Left lung (tissue), 10 donors: ENCODE data around the gene DLX3. TPM values are rescaled to one million over a fixed set of nuclear protein-coding genes. Genes with fewer than 3 reads are reported as not detected.

Experiments
- ATAC-seq: fragments of 200-7000 bp; cut with Tn5 transposase; one replicate; pipeline ENCODE4 v1.9.1; 2020; ENCODE audit warnings: moderate library complexity
- DNase-seq, 4 donors: peaks; one replicate each; pipeline ENCODE4 v3.0.0-alpha.2; 2013 to 2020
- H3K27ac ChIP-seq, 2 donors: fragments of 200-600 bp; sonication (generic) in 1 of 2; one replicate each; pipeline versions ENCODE4 v1.5.0 to v1.8.0; 2020 to 2021
- H3K27me3 ChIP-seq, 2 donors: fragments of 200-600 bp; sonication (generic) in 1 of 2; one replicate each; pipeline versions ENCODE4 v1.5.0 to v1.8.0; 2020 to 2021
- H3K36me3 ChIP-seq, 2 donors: fragments of 200-600 bp; sonication (generic) in 1 of 2; one replicate each; pipeline versions ENCODE4 v1.5.0 to v1.8.0; 2020 to 2021
- H3K4me1 ChIP-seq, 2 donors: fragments of 200-600 bp; one replicate each; pipeline ENCODE4 v1.8.0; 2021
- H3K4me3 ChIP-seq, 2 donors: fragments of 200-600 bp; sonication (generic) in 1 of 2; one replicate each; pipeline versions ENCODE4 v1.5.0 to v1.8.0; 2020 to 2021; ENCODE audit warnings: mild to moderate bottlenecking in 1 of 2
- H3K9me3 ChIP-seq, 2 donors: fragments of 200-600 bp; sonication (generic) in 1 of 2; one replicate each; pipeline versions ENCODE4 v1.5.0 to v1.8.0; 2020 to 2021
- intact Hi-C, 2 donors: fragments of 100-400 bp; cut with DNase I; formaldehyde crosslinking; loops; one replicate each; pipeline versions ENCODE4 v1.11.2 to v1.14.2; 2022
- polyA plus RNA-seq, 6 donors: library from polyadenylated mRNA; unstranded; fragments of 120-200 nt; gene quantifications; one replicate each; pipeline ENCODE4 v1.2.1, GENCODE V29; 2013; ENCODE audit not compliant: insufficient read length in 6 of 6
- total RNA-seq, 2 donors: library from RNA; stranded (reverse); fragmentation: NEBNext Ultra II Directional; extraction: Animal tissue kit (Norgen Biotek cat#: 25700); gene quantifications; one replicate each; pipeline ENCODE4 v1.2.1, GENCODE V29; 2021
- TF ChIP-seq, protein P1 (sequence below), 2 donors: fragments of 200-600 bp; sonication (generic) in 1 of 2; IDR thresholded peaks; one replicate each; pipeline versions ENCODE4 v1.5.0 to v1.8.0; 2021; ENCODE audit warnings: antibody characterized with exemption in 2 of 2
- donor health status: DM: no; HTN: yes; CAD: no.
- donor health status: DM: no; HTN: no; CAD: no.

Gene DLX3
- total and polyA plus RNA-seq, 8 donors = 0.52 to 2.2 (median 1.3) TPM

DNA sequence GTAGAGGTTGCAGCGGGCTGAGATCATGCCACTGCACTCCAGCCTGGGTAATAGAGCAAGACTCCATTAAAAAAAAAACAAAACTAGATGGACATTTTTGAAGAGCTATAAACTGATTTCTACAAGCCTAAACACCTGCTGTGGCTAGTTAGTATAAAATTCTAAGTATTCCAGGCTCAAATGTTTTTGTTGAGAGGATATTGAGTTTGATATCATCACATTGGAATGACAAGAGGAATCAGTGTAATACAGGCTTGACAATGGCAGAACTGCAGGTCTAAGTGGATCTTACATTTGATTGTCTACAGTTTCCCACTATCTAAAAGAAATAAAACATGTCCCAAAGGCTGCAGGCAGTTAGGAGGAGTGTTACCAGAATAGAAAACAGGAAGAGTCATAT lies 23.9 kb upstream of the DLX3 start:
- Histone ChIP-seq H3K4me1 (no peaks in the 10 kb centered on the region), H3K27ac (no peak overlapping the region), H3K27me3 (no peaks in the 10 kb centered on the region), H3K4me3 (no peak overlapping the region), H3K9me3 (peaks cover 0 to 3% of the 10 kb centered on the region in 2 donors), H3K36me3 (no peaks in the 10 kb centered on the region)
- DNase-seq (no peak), ATAC-seq (peak; percentile 47)
- intact Hi-C loops = no loop called here
- TF ChIP-seq, protein P1, sequence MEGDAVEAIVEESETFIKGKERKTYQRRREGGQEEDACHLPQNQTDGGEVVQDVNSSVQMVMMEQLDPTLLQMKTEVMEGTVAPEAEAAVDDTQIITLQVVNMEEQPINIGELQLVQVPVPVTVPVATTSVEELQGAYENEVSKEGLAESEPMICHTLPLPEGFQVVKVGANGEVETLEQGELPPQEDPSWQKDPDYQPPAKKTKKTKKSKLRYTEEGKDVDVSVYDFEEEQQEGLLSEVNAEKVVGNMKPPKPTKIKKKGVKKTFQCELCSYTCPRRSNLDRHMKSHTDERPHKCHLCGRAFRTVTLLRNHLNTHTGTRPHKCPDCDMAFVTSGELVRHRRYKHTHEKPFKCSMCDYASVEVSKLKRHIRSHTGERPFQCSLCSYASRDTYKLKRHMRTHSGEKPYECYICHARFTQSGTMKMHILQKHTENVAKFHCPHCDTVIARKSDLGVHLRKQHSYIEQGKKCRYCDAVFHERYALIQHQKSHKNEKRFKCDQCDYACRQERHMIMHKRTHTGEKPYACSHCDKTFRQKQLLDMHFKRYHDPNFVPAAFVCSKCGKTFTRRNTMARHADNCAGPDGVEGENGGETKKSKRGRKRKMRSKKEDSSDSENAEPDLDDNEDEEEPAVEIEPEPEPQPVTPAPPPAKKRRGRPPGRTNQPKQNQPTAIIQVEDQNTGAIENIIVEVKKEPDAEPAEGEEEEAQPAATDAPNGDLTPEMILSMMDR (IDR thresholded peaks at IDR 0.05) = no peak

DNA sequence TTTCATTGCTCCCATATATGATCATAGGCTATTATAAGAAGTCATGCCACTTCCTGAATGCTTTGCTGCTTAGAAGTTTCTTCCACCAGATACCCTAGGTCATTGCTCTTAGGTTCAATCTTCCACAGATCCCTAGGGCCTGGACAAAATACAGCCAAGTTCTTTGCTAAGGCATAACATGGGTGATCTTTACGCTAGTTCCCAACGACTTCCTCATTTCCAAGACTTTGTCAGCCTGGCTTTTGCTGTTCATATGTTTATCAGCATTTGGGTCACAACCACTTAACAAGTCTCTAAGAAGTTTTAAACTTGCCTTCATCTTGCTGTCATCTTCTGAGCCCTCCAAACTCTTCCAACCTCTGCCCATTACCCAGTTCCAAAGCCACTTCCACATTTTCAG lies 20.1 kb upstream of the DLX3 start:
- Histone ChIP-seq H3K9me3 (peaks cover 0 to 11% of the 10 kb centered on the region in 2 donors), H3K36me3 (no peaks in the 10 kb centered on the region), H3K27ac (no peak overlapping the region), H3K27me3 (peaks cover 0 to 15% of the 10 kb centered on the region in 2 donors), H3K4me1 (no peaks in the 10 kb centered on the region), H3K4me3 (no peak overlapping the region)
- TF ChIP-seq, protein P1 (IDR thresholded peaks at IDR 0.05) = no peak
- DNase-seq = no peak
- intact Hi-C loops = no loop called here
- ATAC-seq = no peak

DNA sequence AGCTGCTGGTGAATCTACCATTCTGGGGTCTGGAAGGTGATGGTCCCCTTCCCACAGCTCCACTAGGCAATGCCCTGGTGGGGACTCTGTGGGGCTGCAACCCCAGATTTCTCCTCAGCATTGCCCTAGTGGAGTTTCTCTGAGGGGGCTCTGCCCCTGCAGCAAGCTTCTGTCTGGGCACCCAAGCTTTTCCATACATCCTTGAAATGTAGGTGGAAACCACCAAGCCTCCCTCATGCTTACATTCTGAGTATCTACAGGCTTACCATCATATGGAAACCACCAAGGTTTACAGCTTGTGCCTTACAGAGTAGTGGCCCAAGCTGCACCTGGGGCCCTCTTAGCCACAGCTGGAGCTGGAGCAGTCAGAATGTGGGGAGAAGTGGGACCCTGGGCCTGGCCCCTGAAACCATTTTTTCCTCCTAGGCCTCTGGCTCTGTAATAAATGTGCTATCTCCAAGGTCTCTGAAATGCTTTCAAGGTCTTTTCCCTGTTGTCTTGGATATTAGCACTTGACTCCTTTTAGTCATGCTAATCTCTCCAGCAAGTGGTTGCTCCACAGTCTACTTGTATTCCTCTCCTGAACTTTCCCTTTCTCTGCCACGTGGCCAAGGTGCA lies 19.6 kb upstream of the DLX3 start:
- Histone ChIP-seq H3K4me1 (no peaks in the 10 kb centered on the region), H3K9me3 (peaks cover 0 to 11% of the 10 kb centered on the region in 2 donors), H3K4me3 (no peak overlapping the region), H3K27ac (no peak overlapping the region), H3K27me3 (peaks cover 0 to 21% of the 10 kb centered on the region in 2 donors), H3K36me3 (no peaks in the 10 kb centered on the region)
- TF ChIP-seq, protein P1 (IDR thresholded peaks at IDR 0.05) = no peak
- intact Hi-C loops = no loop called here
- DNase-seq (no peak), ATAC-seq (no peak)

DNA sequence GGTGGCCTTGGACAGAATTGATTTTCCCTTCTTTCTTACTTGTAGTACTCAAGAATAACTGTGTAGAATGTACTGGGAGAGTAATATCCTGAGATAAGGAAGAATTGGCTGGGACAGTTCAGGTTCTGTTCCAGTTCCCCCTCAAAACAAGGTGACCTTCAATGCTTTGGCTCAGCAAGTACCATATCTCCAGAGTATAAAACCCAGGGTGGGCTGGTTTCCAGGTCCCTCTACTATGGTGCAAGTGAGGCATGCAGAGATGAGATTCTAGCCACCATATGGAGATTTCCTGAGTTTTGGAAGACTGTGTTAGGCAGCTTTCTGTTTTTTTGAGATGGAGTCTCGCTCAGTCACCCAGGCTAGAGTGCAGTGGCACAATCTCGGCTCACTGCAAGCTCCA lies 18.1 kb upstream of the DLX3 start:
- TF ChIP-seq, protein P1 (IDR thresholded peaks at IDR 0.05) = no peak
- ATAC-seq = no peak
- intact Hi-C loops = no loop called here
- H3K36me3 ChIP-seq = no peaks in the 10 kb centered on the region
- peaks cover 0 to 14% of the 10 kb centered on the region in 2 donors for H3K9me3 ChIP-seq
- DNase-seq = no peak
- H3K27ac ChIP-seq = no peak overlapping the region
- peaks cover 0 to 24% of the 10 kb centered on the region in 2 donors for H3K27me3 ChIP-seq
- no peaks in the 10 kb centered on the region for H3K4me1 ChIP-seq
- H3K4me3 ChIP-seq = no peak overlapping the region

DNA sequence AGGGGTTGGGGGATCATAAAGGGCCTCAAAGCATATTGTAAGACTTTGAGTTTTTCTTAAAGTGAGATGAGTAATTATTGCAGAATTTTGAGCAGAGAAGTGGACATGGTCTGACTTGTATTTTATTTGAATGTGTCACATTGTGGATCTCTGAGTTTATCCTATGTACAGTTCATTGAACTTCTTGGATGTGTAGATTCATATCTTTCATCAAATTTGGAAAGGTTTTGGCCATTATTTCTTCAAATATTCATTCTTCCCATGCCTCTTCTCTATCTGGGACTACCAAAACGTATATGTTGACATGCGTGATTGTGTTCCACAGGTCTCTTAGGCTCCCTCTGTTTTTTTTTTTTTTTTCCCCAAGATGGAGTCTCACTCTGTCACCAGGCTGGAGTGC lies 14.3 kb upstream of the DLX3 start:
- peaks cover 0 to 42% of the 10 kb centered on the region in 2 donors for H3K27me3 ChIP-seq
- no peaks in the 10 kb centered on the region for H3K36me3 ChIP-seq
- intact Hi-C loops = no loop called here
- H3K9me3 ChIP-seq = peaks cover 0 to 11% of the 10 kb centered on the region in 2 donors
- H3K4me3 ChIP-seq = no peak overlapping the region
- no peaks in the 10 kb centered on the region for H3K4me1 ChIP-seq
- ATAC-seq = no peak
- TF ChIP-seq, protein P1 (IDR thresholded peaks at IDR 0.05) = no peak
- H3K27ac ChIP-seq = no peak overlapping the region
- no peak for DNase-seq
